Activated CD4-positive, alpha-beta memory T cell treated with anti-CD3 and anti-CD28 coated beads for 36 hours (primary cell): ENCODE measurements around the gene CYB5R4. TPM values are rescaled to one million over a fixed set of nuclear protein-coding genes. Genes with fewer than 3 reads are reported as not detected.

Experiments used
- CTCF ChIA-PET: fragments of 350-600 bp; sonication (Branson Sonifier 250); formaldehyde crosslinking; loops from one replicate; lab custom pipeline; 2021; ENCODE audit warnings: antibody characterized with exemption, inconsistent platforms; lab: Charles Lee
- POLR2A ChIA-PET: fragments of 350-600 bp; sonication (Branson Sonifier 250); formaldehyde crosslinking; loops from one replicate; lab custom pipeline; 2021; ENCODE audit warnings: antibody characterized with exemption; lab: Charles Lee
- DNase-seq: peaks from one replicate; pipeline ENCODE4 v3.0.0-alpha.2; 2020
- H3K27ac Mint-ChIP-seq: one replicate; pipeline ENCODE4 v1.8.0; 2021; ENCODE audit warnings: mixed read lengths
- H3K27me3 Mint-ChIP-seq: one replicate; pipeline ENCODE4 v1.8.0; 2021; ENCODE audit warnings: mixed read lengths
- H3K36me3 Mint-ChIP-seq: one replicate; pipeline ENCODE4 v1.8.0; 2021; ENCODE audit warnings: mixed read lengths
- H3K4me1 Mint-ChIP-seq: one replicate; pipeline ENCODE4 v1.8.0; 2021; ENCODE audit warnings: low read depth, mixed read lengths
- H3K4me3 Mint-ChIP-seq: one replicate; pipeline ENCODE4 v1.8.0; 2021; ENCODE audit warnings: mild to moderate bottlenecking, mixed read lengths
- H3K9me3 Mint-ChIP-seq: one replicate; pipeline ENCODE4 v1.8.0; 2021; ENCODE audit warnings: mixed read lengths
- intact Hi-C: fragments of 100-400 bp; cut with micrococcal nuclease; formaldehyde crosslinking; loops from one replicate; pipeline ENCODE4 v1.15.1; 2023
- total RNA-seq, 2 experiments: library from RNA; stranded (reverse); gene quantifications; one replicate each; pipeline ENCODE4 v1.2.3, GENCODE V29; 2021

The CYB5R4 gene
- total RNA-seq, 2 experiments from 2014 or later: 26.2 to 29.8 TPM

GRCh38 chr6:84003654-84004053 lies 144.2 kb downstream of the CYB5R4 start:
- Mint-ChIP-seq H3K4me3 (no peak overlapping the region), H3K27ac (no peak overlapping the region), H3K36me3 (no peaks in the 10 kb centered on the region), H3K9me3 (no peaks in the 10 kb centered on the region), H3K4me1 (no peaks in the 10 kb centered on the region), H3K27me3 (peaks cover 18% of the 10 kb centered on the region)
- CTCF ChIA-PET: no interaction called here
- POLR2A ChIA-PET: no interaction called here
- intact Hi-C loops: no loop called here
- no peak for DNase-seq

GRCh38 chr6:84007871-84008270 lies 148.4 kb downstream of the CYB5R4 start:
- DNase-seq: no peak
- Mint-ChIP-seq H3K9me3 (no peaks in the 10 kb centered on the region), H3K27ac (no peak overlapping the region), H3K4me3 (no peak overlapping the region), H3K27me3 (peaks cover 12% of the 10 kb centered on the region), H3K4me1 (no peaks in the 10 kb centered on the region), H3K36me3 (no peaks in the 10 kb centered on the region)
- ChIA-PET CTCF (no interaction called here), POLR2A (no interaction called here)
- intact Hi-C loops: no loop called here

GRCh38 chr6:84013354-84013753 lies 153.9 kb downstream of the CYB5R4 start:
- Mint-ChIP-seq H3K4me1 (no peaks in the 10 kb centered on the region), H3K4me3 (no peak overlapping the region), H3K9me3 (no peaks in the 10 kb centered on the region), H3K36me3 (no peaks in the 10 kb centered on the region), H3K27ac (no peak overlapping the region), H3K27me3 (peaks cover 3% of the 10 kb centered on the region)
- intact Hi-C loops: no loop called here
- ChIA-PET CTCF (no interaction called here), POLR2A (no interaction called here)
- DNase-seq: no peak

DNA sequence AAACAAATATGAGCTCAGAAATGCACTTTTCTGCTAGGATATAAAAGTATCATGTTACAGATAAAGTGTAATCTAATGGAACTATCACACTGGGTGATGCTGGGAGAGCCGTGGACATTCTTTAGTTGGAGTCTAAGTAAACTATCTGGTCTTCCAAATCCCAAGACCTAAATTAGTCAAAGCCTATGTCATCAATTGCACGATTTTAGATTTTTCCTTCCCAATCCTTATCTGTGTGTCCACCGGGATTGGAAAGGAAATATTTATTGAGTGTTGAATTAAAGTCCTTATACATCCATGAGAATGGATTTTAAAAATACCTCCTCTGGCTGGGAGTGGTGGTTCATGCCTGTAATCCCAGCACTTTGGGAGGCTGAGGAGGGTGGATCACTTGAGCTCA lies 154.4 kb downstream of the CYB5R4 start:
- no peak overlapping the region for H3K4me3 Mint-ChIP-seq
- intact Hi-C loops: no loop called here

GRCh38 chr6:84016029-84016428 lies 156.5 kb downstream of the CYB5R4 start:
- ChIA-PET POLR2A (no interaction called here), CTCF (no interaction called here)
- no peak overlapping the region for H3K27ac Mint-ChIP-seq
- H3K9me3 Mint-ChIP-seq: no peaks in the 10 kb centered on the region
- peaks cover 1% of the 10 kb centered on the region for H3K27me3 Mint-ChIP-seq
- no peaks in the 10 kb centered on the region for H3K4me1 Mint-ChIP-seq
- H3K36me3 Mint-ChIP-seq: no peaks in the 10 kb centered on the region
- intact Hi-C loops: no loop called here
- no peak for DNase-seq
- no peak overlapping the region for H3K4me3 Mint-ChIP-seq

More for the DNA sequence above, 154.4 kb downstream of the CYB5R4 start:
- Mint-ChIP-seq H3K36me3 (no peaks in the 10 kb centered on the region), H3K27me3 (peaks cover 2% of the 10 kb centered on the region), H3K27ac (no peak overlapping the region), H3K4me1 (no peaks in the 10 kb centered on the region), H3K9me3 (no peaks in the 10 kb centered on the region)
- ChIA-PET POLR2A (no interaction called here), CTCF (no interaction called here)
- DNase-seq: no peak

Other genes with a start within 250 kb of the CYB5R4 start
- gene SNAP91, start 150.6 kb upstream of the CYB5R4 start, total RNA-seq: not detected
- gene RIPPLY2, start 6.3 kb upstream of the CYB5R4 start, total RNA-seq: not detected
- gene MRAP2, start 174.1 kb downstream of the CYB5R4 start, total RNA-seq: not detected